Measurements from ENCODE around the gene AHNAK2.

The AHNAK2 gene

GRCh38 chr14:104986487-104987164 lies 8.5 kb upstream of the AHNAK2 start:
- no peak for DNase-seq (ENCODE audit: low read depth)

GRCh38 chr14:104985675-104986486 lies 7.7 kb upstream of the AHNAK2 start, which contains the start of gene CLBA1:
CLBA1 (plus strand) TSS chr14:104985788; CDS start chr14:104986432, 644 bp downstream.
- peak; percentile 39 for DNase-seq (ENCODE audit: low read depth)

- no peak for DNase-seq (ENCODE audit: low read depth)
Measured at GRCh38 chr14:104984056-104984894, 6.1 kb upstream of the AHNAK2 start.

GRCh38 chr14:104983231-104983721 lies 5.1 kb upstream of the AHNAK2 start:
- DNase-seq (ENCODE audit: low read depth), result no peak

GRCh38 chr14:104982548-104983230 lies 4.5 kb upstream of the AHNAK2 start:
- DNase-seq (ENCODE audit: low read depth), result no peak

- no peak for DNase-seq (ENCODE audit: low read depth)
Measured at GRCh38 chr14:104981699-104982541, 3.7 kb upstream of the AHNAK2 start.

GRCh38 chr14:104980611-104981531 lies 2.7 kb upstream of the AHNAK2 start:
- DNase-seq (ENCODE audit: low read depth), result no peak

- DNase-seq (ENCODE audit: low read depth), result no peak
Measured at GRCh38 chr14:104979758-104980610, 1.8 kb upstream of the AHNAK2 start.

GRCh38 chr14:104978746-104979691 lies 845 bp upstream of the AHNAK2 start:
- no peak for DNase-seq (ENCODE audit: low read depth)

GRCh38 chr14:104977008-104977680 lies 1.0 kb downstream of the AHNAK2 start:
- DNase-seq (ENCODE audit: low read depth), result no peak

GRCh38 chr14:104976198-104977007 lies 1.8 kb downstream of the AHNAK2 start:
- DNase-seq (ENCODE audit: low read depth), result no peak

- DNase-seq (ENCODE audit: low read depth), result no peak
Measured at GRCh38 chr14:104975481-104976197, 2.5 kb downstream of the AHNAK2 start.

GRCh38 chr14:104974665-104975390 lies 3.3 kb downstream of the AHNAK2 start:
- no peak for DNase-seq (ENCODE audit: low read depth)

GRCh38 chr14:104974146-104974541 lies 4.0 kb downstream of the AHNAK2 start:
- no peak for DNase-seq (ENCODE audit: low read depth)
